Esophagus squamous epithelium (tissue), 4 donors: ENCODE results near the gene ATAD3A.
A peak's percentile ranks its signal among the peaks of the same experiment; 100 is the strongest.

Experiments
- POLR2A ChIP-seq, 4 donors: fragments of 450-650 bp; IDR thresholded peaks; one replicate each; pipeline ENCODE4 v1.6.1; 2017; ENCODE audit warnings: antibody characterized with exemption in 4 of 4, mild to moderate bottlenecking in 4 of 4, moderate library complexity in 3 of 4
- TF ChIP-seq, protein P1 (sequence below), 6 experiments: fragments of 450-650 bp in 4 of 6; fragments of 200-600 bp in 2 of 6; sonication (generic) in 2 of 6; IDR thresholded peaks; one replicate each; pipeline ENCODE4 v1.5.1; 2016 to 2019; ENCODE audit warnings: antibody characterized with exemption in 6 of 6, mild to moderate bottlenecking in 4 of 6, moderate library complexity in 4 of 6

DNA sequence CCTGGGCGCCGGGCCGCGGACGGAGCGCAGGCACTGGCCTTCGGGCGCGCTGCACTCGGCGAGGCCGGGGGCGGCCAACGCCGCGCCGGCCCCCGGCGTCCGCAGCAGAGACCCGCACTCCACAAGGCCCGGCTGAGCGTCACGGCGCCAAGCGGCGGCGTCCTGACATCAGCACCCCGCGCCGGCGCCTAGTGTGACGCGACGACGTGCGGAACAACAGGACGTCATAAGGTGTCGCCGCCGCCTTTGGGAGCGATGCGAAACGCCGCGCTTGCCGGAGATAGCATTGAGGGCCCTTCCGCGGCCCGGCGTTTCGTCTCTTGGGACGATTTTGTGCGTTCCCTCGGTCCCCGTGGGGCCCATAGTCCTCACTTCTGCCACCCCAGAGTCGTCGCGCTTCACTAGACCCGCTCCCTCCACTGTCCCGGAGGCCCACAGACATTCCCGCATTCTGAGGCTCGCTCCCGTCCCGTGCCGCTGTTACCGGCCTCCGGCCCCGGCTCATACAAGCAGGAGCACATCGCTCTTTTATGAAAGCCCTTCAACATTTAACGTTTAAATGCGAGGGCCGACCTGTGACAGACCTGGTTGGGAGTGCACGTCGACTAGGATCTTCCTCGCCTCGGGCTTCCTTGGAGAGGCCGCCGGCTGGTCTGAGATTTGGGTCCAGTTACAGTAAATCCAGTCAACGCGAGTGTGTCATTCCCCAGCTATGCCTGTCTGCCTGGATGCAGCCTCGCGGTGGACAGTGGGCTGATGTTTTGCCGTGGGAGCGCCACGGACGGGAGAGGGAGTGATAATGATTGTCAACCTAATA lies 63.0 kb downstream of the ATAD3A start, which contains the start of gene SSU72:
- TF ChIP-seq, protein P1, sequence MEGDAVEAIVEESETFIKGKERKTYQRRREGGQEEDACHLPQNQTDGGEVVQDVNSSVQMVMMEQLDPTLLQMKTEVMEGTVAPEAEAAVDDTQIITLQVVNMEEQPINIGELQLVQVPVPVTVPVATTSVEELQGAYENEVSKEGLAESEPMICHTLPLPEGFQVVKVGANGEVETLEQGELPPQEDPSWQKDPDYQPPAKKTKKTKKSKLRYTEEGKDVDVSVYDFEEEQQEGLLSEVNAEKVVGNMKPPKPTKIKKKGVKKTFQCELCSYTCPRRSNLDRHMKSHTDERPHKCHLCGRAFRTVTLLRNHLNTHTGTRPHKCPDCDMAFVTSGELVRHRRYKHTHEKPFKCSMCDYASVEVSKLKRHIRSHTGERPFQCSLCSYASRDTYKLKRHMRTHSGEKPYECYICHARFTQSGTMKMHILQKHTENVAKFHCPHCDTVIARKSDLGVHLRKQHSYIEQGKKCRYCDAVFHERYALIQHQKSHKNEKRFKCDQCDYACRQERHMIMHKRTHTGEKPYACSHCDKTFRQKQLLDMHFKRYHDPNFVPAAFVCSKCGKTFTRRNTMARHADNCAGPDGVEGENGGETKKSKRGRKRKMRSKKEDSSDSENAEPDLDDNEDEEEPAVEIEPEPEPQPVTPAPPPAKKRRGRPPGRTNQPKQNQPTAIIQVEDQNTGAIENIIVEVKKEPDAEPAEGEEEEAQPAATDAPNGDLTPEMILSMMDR (IDR thresholded peaks at IDR 0.05), result no peak
- peak in 3 of 4 donors; percentile 80 to 95 (median 92) for TF ChIP-seq POLR2A (IDR thresholded peaks at IDR 0.05)
